CD1c-positive myeloid dendritic cell (primary cell): Measurements from ENCODE around the gene LRRK1.
"Not testable (repeated sequence)": the region's sequence is repeated elsewhere in the genome, so short reads cannot be mapped to it uniquely, and the experiment has no call there.

Experiments used
- DNase-seq: peaks from one replicate; pipeline ENCODE4 v3.0.0-alpha.2; 2016; ENCODE audit errors: extremely low spot score

Gene LRRK1

DNA sequence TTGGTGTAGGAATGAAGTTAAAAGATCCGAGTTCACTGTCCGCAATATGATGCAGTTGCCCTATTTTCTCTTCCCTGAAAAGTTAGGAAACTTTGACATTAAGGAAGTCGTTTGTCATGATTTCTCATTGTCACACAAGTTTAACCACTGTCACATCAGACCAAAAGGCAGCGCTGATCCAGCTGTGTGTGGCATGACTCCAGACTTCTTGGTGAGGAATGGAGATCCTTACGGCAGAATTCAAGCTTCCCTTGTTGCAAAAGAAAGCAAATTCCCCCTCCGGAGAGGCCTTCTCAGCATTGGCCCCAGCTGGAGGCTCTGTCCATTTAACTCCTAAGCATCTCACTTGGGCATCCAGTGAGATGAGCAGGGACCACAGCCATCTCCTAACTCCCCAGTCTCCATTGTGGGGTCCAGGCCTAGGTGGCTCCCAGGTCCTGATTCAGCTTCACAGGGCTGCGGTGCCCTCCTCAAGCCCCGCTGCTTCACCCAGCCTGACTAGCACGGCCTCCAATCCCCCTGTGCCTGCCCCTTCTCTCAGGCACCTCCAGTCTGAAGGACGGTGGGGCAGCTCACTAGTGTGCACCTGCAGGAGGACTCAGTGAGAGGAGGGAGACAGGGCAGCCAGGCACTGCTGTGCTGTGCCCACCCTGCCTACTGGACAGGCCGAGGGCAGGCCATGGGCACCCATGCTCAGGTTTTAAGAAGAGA, 173.2 kb downstream of the LRRK1 start:
- peak; percentile 39 for DNase-seq

DNA sequence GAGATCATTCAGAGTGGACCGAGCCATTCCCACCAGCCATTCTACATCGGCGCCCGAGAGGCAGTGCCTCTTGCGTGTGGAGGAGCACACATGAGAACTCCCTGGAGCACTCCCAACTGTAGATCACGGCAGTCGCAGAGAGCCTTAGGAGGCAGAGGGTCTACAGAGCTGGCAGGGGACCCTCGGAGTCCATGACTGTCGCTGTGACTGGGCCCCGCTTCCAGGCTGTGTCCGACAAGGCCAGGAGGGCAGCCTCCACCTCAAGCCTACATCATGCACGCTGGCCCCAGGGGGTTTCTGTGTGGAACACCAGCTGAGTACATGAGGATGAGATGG, 173.7 kb downstream of the LRRK1 start:
- DNase-seq, result no peak

DNA sequence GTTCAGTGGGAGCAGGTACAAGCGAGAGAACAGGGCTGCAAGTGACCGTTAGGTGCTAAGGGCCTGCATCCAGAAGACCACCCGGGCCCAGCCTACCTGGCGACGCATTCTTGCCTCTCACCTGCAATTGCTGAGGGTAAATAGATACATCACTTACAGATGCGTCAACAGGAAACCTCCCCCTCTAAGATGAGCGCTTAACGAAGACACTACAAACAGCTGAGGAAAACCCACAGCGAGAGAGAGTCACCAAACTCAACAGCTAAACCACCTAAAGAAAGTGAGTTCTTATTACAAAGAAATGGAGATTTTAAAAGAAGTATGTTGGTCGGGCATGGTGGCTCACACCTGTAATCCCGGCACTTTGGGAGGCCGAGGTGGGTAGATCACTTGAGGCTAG, 174.8 kb downstream of the LRRK1 start:
- no peak for DNase-seq

DNA sequence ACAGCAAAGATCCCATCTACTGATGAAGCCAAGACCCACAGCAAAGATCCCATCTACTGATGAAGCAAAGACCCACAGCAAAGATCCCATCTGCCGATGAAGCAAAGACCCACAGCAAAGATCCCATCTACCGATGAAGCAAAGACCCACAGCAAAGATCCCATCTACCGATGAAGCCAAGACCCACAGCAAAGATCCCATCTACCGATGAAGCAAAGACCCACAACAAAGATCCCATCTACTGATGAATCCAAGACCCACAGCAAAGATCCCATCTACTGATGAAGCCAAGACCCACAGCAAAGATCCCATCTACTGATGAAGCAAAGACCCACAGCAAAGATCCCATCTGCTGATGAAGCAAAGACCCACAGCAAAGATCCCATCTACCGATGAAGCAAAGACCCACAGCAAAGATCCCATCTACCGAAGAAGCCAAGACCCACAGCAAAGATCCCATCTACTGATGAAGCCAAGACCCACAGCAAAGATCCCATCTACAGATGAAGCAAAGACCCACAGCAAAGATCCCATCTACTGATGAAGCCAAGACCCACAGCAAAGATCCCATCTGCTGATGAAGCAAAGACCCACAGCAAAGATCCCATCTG, 176.7 kb downstream of the LRRK1 start:
- not testable (repeated sequence) for DNase-seq

DNA sequence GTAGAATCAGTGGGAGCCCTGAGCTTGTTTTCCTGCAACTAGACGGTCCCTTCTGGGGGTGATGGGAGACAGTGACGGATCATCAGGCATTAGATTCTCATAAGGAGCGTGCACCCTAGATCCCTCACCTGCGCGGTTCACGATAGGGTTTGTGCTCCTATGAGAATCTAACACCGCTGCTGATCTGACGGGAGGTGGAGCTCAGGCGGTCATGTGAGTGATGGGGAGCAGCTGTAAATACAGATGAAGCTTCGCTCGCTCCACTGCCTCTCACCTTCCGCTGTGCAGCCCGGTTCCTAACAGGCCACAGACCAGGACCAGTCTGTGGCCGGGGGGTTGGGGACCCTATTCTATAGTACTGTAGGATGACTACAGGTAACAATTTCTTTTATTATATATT, 178.0 kb downstream of the LRRK1 start:
- DNase-seq, result no peak

DNA sequence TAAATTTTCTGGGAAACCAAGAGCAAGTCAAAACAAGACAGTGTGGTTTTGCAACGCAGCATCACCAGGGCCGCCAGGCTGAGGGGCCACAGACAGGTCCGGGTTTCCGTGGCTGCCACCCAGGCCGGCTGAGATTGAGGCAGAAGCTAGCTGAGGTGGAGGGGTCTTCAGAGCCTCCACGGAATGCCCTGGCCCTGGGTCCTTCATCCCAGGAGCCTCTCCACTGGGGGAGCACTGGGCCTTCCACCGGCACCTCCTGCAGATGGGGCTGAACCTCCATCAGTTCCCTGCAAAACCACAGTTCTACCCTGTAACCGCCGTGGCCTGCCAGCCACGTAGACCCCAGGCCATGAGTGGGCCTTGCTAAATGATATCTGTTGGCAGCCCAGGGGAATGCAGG, 180.0 kb downstream of the LRRK1 start:
- no peak for DNase-seq

DNA sequence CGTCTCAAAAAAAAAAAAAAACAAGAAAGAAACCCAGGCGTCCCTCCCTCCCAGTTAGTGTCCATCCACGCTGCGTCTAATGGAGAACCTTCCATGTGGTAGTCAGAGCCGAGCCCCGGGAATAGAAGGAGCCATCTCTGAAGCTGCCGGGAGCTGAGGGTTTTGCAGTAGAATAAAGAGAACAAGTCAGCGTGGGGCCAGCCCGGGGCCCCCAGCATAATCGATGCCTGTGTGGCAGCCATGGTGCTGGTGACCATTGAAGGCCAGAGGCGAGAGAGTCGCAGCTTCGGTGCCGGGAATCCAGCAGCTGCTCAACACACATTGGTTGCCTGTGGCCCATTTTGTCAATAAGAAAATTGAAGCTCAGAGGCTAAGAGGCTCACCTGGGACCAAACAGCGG, 181.0 kb downstream of the LRRK1 start:
- no peak for DNase-seq

DNA sequence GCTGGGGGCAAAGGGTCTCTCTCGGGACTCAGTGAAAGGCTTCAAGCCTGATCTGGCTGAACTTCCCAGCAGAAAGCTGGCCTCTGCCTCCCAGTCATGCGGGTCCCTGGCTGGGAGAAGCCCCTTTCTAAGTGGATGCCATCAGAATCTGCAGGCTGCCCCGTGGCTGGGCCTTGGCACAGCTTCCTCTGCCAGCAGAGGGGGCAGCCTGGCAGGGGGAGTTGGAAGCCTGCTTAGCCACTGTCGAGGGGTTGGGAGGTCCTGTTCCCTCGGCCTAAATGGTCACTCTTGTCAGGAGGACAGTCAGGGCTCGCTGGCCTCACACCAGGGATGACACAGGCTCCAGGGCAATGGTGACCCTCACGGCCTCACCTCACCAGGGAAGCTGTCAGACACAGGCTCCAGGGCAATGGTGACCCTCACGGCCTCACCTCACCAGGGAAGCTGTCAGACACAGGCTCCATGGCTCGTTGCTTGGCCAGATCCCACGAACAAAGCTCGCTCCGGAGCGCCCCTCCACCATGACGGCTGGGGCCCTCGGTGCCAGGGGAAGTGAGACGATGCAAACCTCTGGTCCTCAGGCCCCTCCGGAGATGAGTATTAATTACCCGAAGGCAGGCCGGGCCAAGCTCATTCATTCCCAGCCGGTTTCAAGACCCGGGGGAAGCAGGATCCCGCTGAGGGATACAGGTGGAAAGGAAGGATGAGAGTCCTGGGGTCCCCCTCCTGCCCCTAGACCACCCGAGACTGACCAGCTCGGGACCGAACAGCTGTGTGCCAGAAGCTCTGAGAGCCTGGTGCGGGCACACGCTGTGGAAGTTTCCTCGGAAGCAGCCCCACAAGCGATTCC, 181.7 kb downstream of the LRRK1 start:
- DNase-seq, result no peak

DNA sequence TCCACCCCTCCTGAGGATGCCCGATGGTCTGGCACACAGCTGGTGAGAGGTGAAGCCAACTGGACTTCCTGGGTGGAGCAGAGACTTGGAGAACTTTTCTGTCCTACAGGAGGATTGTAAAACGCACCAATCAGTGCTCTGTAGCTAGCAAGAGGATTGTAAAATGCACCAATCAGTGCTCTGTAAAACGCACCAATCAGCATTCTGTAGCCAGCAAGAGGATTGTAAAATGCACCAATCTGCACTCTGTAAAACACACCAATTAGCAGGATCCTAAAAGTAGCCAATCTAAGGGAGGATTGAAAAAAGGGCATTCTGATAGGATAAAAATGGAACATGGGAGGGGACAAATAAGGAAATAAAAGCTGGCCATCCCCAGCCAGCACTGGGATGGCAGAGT, 182.5 kb downstream of the LRRK1 start:
- no peak for DNase-seq

DNA sequence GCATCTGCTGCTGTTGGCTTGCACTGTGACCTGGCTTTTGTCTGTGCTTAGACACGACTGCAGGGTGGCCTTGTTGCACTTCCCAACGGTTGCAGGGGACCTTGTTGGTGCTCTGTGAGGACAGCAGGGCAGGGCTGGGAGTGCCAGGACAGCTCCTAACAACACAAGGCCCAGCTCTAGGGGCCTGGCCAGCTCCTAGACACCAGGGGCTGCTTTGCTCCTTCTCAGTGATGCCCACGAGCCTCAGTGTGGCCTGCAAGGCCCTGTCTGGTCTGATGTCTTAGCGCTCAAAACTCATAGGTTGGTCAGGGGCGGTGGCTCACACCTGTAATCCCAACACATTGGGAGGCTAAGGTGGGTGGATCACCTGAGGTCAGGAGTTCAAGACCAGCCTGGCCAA, 183.6 kb downstream of the LRRK1 start:
- DNase-seq, result no peak

DNA sequence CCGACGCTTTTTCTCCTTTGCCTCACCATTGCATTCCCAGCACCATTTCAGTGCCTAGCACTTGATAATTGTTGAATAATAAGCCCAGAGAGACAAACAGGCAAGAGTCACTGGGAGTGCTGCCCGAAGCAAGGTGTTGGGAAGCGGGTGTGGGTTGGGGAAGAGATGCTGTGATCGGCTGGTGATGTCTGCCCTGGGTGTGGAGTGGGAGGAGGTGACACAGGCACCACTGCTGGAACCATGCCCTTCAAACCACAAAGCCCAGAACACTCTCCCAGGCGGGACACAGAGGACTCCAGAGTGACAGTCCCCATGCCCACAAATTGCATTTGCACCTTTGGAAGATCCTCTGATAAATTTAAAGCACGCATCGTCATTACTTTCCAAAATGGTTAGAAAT, 184.4 kb downstream of the LRRK1 start:
- DNase-seq, result no peak

DNA sequence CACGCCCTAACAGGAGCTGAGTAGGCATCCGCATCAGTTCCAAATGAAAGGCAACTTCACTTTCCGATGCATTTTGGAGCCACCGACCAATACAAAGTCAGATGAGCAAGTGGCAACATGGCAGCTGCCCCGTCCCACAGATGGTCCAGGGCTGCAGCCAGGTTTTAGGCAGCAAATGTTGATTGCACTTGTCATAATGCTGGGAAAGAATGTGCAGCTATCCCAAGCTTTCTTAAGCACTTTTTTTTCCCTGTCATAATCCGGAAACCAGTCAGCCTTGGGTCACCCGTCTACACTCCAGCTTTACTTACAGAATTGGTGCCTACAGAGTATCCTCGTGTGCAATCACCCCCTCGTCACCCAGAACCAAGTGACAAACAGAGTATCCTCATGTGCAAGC, 185.0 kb downstream of the LRRK1 start:
- no peak for DNase-seq

DNA sequence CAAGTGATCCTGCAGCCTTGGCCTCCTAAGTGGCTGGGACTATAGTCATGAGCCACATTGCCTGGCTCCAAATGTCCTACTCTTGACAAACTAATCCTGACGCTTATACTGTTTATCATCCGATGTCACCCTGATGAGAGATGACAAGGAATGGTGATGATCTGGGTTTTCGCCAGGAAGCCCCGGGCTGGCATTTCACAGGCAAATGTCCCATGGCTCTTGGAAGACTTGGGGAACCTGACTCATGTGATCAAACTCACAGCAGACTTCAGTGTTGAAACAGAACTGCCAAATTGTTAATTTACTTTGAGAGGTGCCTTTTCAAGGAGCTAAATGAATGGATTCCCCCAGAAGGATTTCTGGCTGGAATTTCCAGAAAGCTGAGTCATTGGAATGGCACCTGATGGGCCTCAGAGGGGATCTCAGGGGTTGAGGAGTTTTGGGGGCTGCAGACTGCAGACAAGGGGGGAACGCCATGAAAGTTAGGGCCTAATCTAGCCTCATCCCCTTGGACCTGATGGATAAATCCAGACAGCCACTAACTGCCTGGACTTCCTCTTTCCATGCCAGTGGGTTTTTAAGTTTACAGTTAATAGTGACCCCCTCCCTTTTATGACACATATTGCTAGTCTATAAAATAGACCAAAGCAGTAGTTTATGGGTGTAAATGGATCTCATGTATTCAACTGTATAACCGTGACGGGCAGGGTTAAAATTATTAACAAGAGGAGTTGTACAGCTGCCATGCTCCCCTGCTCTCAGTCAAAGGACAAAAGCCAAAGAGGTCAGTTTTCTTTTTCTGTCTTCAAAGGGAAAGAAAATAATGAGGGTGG, 186.1 kb downstream of the LRRK1 start:
- DNase-seq, result no peak

DNA sequence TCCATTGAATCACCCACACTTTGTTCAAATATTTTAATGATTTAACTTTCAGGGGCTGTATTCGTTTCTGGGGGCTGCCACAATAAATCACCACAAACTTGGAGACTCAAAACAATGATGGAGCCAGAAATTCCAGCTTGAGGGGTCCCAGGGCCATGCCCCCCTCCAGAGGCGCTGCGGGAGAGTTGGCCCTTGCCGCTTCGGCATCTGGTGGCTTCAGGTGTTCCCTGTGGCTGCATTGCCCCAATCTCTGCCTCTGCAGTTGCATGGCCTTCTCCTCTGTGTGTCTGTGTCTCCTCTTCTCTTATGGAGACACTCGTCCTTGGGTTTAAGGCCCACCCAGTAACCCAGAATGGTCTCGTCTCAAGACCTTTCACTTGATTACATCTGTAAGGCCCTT, 187.9 kb downstream of the LRRK1 start:
- DNase-seq, result no peak

DNA sequence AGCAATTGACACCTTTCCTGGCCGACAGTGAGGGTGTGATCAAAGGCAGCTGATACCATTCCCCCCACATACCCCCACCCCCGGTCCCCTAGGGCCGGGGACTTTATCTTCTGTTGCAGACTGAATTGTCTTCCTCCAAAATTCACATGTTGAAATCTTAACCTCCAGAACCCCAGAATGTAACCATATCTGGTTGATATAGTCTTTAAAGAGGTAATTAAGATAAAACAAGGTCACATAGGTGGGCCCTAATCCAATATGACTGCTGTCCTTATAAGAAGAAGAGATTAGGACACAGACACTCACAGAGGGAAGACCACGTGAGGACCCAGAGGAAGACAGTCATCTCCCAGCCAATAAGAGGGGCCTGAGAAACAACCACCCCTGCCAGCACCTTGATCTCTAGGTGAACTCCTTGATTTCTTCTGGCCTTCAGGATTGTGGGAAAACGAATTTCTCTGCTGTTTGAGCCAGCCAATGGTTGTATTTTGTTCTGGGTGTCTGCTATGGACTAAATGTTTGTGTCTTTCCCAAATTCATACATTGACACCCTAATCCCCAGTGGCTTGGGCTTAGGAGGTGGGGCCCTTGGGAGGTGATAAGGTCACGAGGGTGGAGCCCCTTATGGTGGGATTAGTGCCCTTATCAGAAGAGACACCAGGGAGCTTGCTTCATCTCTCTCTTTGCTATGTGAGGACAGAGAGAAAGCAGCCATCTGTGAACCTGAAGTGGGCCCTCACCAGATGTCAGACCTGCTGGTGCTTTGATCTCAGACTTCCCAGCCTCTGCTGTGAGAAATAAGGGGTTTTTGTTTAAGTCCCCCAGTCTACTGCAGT, 188.7 kb downstream of the LRRK1 start:
- no peak for DNase-seq

DNA sequence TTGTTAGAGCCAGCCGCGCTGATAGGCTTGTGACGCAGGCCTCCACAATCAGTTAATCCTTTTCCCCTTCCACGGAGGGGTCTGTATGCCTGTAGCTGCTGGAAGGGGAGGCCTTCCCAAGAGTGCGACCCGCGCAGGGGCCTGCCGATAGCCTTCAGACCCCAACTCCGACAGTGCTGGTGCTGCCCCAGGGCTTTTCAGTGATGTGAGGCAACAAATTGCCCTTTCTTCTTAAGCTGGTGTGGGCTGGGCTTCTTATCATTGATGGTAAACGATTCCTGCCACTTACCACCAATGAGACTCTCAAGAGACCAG, 189.3 kb downstream of the LRRK1 start:
- no peak for DNase-seq

DNA sequence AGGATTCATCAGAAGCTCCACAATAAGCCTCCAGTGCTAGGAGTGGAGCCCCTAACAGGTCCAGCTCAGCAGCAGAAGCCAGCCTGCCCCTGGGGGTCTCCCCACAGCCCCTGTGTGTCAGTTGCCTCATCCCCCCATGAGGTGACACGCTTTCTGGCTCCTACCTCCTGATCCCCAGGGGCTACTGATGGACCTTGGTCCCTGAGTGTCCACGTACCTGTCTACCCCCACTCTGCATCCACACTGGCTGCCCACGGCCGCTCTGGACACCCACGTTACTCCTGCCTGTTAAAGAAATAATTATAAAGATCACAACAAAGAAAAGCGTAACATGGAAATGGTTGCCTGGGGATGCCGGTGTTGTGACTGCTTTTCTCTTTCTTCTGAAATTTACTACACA, 189.6 kb downstream of the LRRK1 start:
- DNase-seq, result no peak

DNA sequence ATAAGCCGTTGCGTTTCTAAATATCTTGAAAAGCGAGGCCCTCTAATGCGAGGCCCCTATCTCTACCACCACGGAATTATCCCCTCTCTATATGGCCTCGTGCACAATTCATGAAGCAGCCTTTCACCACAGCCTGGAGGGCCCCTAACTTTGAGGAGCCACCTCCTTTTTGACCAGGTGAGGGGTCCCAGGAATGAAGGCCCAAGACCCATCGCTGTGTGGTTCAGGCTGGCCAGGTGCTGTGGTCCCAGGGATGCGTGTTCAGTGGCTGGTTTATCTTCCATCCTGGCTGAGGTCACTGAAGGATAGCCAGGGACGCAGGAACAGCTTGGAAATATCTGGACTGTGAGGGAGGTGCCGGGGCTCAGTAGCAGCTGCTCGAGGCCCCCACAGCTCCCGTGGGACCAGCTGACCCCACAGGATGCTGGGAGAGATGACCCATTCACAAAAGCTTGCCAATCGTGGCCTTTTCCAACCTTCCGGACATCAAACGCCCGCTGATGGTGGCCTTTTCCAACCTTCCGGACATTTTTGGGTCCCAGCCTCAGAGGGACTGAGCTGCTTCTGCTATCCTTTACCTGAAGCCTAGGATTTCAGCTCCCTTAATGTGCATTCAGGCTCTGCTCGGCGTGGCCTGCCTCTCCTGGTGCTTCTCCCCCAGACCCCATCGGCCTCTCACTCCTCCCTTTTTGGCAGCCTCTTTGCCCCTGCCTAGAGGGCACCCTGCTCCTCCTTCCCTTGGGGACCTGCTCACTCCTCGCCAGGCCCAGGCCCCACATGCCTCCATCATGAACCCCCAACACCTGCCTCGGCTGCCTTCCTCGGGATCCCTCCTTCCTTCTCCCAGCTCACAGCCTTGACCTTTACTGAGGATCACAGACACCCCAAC, 191.8 kb downstream of the LRRK1 start:
- no peak for DNase-seq

DNA sequence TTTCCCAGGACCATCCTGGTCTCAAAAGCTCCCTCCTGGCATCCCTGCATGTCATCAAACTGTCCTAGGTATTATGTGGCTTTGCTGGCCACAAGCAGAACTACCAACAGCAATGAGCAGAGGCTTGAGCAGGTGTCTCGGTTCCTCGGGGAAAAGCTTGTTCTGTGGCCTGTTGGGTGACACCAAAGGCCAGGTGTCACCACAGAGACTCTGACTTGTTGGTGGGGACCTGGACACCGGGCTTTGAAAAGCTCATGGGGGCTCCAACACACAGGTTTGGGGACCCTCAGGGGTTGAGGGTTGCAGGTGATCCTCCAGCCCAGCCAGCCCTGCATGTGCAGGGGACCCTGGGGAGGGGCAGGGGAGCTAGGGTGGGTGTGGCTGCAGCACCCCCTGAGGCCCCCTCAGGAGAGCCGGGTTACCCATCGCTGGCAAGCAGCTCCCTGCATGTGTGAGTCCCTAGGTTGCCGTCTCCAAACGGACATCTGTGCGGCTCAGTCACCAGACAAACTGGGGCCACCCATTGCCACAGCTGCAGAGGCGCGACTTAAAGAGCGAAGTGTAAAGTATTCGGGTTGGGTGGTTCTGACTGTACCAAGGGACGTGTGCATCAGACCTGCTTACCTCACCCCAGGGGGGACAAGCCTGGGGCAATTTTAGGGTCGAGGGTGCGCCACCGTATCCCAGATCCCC, 192.6 kb downstream of the LRRK1 start:
- no peak for DNase-seq
